Osteocyte (in vitro differentiated cells): Measurements from ENCODE around the gene ST3GAL6. TPM values are rescaled to one million over a fixed set of nuclear protein-coding genes. Genes with fewer than 3 reads are reported as not detected.
"Not testable (repeated sequence)": the region's sequence is repeated elsewhere in the genome, so short reads cannot be mapped to it uniquely, and the experiment has no call there.

Source experiments
- DNase-seq: peaks from one replicate; pipeline ENCODE4 v3.0.0; 2021; ENCODE audit warnings: mixed read lengths; ENCODE audit not compliant: unreplicated experiment; ENCODE audit errors: extremely low spot score
- H3K27ac Mint-ChIP-seq: one replicate; pipeline ENCODE4 v1.8.0; 2021; ENCODE audit warnings: mild to moderate bottlenecking, mixed read lengths; ENCODE audit not compliant: unreplicated experiment
- H3K27me3 Mint-ChIP-seq: one replicate; pipeline ENCODE4 v1.8.0; 2021; ENCODE audit warnings: mixed read lengths; ENCODE audit not compliant: unreplicated experiment
- H3K36me3 Mint-ChIP-seq: one replicate; pipeline ENCODE4 v1.8.0; 2021; ENCODE audit warnings: mixed read lengths; ENCODE audit not compliant: unreplicated experiment
- H3K4me1 Mint-ChIP-seq: one replicate; pipeline ENCODE4 v1.8.0; 2021; ENCODE audit warnings: mixed read lengths; ENCODE audit not compliant: unreplicated experiment
- H3K4me3 Mint-ChIP-seq: one replicate; pipeline ENCODE4 v1.8.0; 2021; ENCODE audit warnings: mild to moderate bottlenecking, moderate library complexity, mixed read lengths; ENCODE audit not compliant: unreplicated experiment
- H3K9me3 Mint-ChIP-seq: one replicate; pipeline ENCODE4 v1.8.0; 2021; ENCODE audit warnings: mixed read lengths; ENCODE audit not compliant: unreplicated experiment
- CTCF ChIP-seq: fragments of 200-600 bp; sonication (generic); IDR thresholded peaks from 2 replicates; pipeline ENCODE4 v1.5.0; 2021; ENCODE audit warnings: antibody characterized with exemption, mild to moderate bottlenecking, moderate library complexity
- total RNA-seq: library from RNA; stranded (reverse); gene quantifications from 2 replicates; pipeline ENCODE4 v1.2.1, GENCODE V29; 2021

ST3GAL6 gene
- total RNA-seq, 1 donor from 2014 or later = 8.0 TPM

- no peaks in the 10 kb centered on the region for H3K27me3 Mint-ChIP-seq
- no peak overlapping the region for H3K4me3 Mint-ChIP-seq
- peaks cover 5% of the 10 kb centered on the region for H3K4me1 Mint-ChIP-seq
- peaks cover 33% of the 10 kb centered on the region for H3K9me3 Mint-ChIP-seq
- TF ChIP-seq CTCF = no peak
- H3K27ac Mint-ChIP-seq = no peak overlapping the region
- H3K36me3 Mint-ChIP-seq = peaks cover 27% of the 10 kb centered on the region
- DNase-seq = no peak
These were observed 66.2 kb downstream of the ST3GAL6 start for GRCh38 chr3:98829246-98829832.

GRCh38 chr3:98831060-98831459, 67.9 kb downstream of the ST3GAL6 start:
- H3K4me1 Mint-ChIP-seq, H3K27ac Mint-ChIP-seq, H3K27me3 Mint-ChIP-seq, DNase-seq, H3K4me3 Mint-ChIP-seq: not testable (repeated sequence)
- Mint-ChIP-seq H3K9me3 (peaks cover 33% of the 10 kb centered on the region), H3K36me3 (peaks cover 23% of the 10 kb centered on the region)

- Mint-ChIP-seq H3K4me1 (peaks cover 21% of the 10 kb centered on the region), H3K4me3 (no peak overlapping the region), H3K9me3 (no peaks in the 10 kb centered on the region), H3K27me3 (no peaks in the 10 kb centered on the region), H3K36me3 (peaks cover 19% of the 10 kb centered on the region), H3K27ac (peak overlapping the region; percentile 61)
- no peak for TF ChIP-seq CTCF
- DNase-seq = no peak
These were observed 76.7 kb downstream of the ST3GAL6 start for GRCh38 chr3:98839846-98840245.

GRCh38 chr3:98843266-98843959, 80.3 kb downstream of the ST3GAL6 start:
- peak overlapping the region; percentile 54 for H3K27ac Mint-ChIP-seq
- H3K9me3 Mint-ChIP-seq = peaks cover 6% of the 10 kb centered on the region
- H3K36me3 Mint-ChIP-seq = peaks cover 38% of the 10 kb centered on the region
- DNase-seq = no peak
- no peaks in the 10 kb centered on the region for H3K27me3 Mint-ChIP-seq
- no peak overlapping the region for H3K4me3 Mint-ChIP-seq
- no peak for TF ChIP-seq CTCF
- peaks cover 35% of the 10 kb centered on the region for H3K4me1 Mint-ChIP-seq

Other genes starting within 250 kb of the ST3GAL6 start
- gene CLDND1, start 240.4 kb upstream of the ST3GAL6 start, total RNA-seq = 85.3 and 93.2 TPM in 2 replicates
- not detected in 2 replicates for gene GPR15, start 231.4 kb upstream of the ST3GAL6 start, total RNA-seq
- gene CPOX, start 169.7 kb upstream of the ST3GAL6 start, total RNA-seq = 17.4 and 19.3 TPM in 2 replicates
- 83.2 and 85.5 TPM in 2 replicates for gene DCBLD2, start 138.4 kb downstream of the ST3GAL6 start, total RNA-seq